Inflammatory macrophage treated with lipopolysaccharide for 4 hours (primary cell): ENCODE results near the gene EPHA2.
"Not testable (repeated sequence)": the region's sequence is repeated elsewhere in the genome, so short reads cannot be mapped to it uniquely, and the experiment has no call there.

Source experiments
- DNase-seq: peaks from one replicate; pipeline ENCODE4 v3.0.0-alpha.2; 2020

The EPHA2 gene

DNA sequence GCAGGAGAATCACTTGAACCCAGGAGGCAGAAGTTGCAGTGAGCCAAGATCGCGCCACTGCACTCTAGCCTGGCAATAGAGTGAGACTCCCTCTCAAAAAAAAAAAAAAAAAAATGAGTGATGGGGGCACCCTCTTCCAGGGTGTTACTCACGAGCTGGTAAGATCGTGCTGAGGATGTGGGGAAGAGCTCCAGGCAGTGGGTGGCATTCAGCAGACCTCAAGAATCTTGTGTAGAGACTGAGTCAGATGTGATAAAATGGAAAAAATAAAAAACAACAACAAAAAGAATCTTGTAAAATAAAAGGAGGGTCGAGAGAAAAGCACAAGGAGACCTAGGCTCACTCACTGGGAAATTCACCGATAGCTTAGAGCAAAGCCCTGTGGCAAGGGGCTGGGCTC is 38.5 kb downstream of the EPHA2 start:
- no peak for DNase-seq

DNA sequence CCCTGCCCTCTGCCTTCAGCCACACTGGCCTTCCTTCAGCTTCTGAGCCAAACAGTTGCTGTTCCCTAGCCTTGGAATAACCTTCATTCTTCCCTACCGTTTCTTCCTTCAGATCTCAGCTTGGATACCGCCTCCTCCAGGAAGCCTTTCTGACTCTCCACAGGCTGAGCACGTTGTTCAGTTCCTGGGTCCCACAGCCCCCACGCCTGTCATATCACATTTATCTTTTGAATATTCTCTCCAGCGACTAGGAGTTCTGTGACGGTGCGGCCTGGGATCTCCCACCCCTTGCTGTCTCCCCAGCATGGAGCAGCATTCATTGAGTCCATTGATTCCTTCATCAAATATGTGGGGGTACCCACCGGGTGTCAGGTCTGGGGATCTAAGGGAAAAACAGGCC is 39.2 kb downstream of the EPHA2 start:
- DNase-seq = no peak

DNA sequence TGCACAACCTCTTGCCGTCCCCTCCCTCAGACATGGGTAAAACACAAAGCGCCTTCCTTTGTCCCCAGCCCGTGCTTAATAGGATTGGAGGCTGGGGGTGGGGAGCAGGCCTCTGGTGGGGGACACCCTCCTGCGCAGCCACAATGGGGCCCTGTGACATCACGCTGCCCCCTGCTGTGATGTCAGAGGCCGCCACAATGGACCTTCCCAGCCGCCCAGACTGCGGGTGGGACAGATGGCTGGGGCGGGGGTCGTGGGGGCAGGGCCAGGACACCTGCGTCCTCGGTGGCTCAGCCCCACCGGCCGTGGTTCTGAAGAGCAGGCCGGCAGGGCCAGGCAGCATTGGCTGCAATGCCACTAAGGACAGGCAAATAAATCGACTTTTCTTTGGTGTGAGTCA is 39.9 kb downstream of the EPHA2 start:
- DNase-seq = no peak

DNA sequence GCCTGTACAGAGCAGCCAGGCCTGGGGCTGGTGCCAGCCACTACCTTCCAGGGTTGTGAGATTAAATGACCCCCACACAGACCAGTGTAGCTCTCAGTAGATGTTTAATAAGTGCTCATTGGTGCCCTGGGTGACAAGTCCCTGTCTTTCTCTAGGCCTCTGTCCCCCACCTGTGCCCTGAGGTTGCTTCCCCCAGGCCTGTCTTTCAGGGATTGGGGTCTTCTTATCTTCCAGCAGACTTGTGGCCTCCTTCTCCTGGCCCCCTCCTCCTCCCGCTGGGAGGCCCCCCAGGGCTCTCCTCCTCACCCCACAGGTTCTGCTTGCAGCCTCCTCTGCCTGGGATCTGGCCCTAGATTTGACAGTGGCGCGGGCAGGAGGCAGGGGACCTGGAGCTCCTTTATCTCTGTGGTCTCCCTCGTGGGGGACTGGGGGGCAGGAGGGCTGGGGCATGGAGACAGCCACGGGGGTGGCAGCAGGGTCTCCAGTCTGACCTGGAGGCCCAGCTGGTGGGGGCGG is 40.3 kb downstream of the EPHA2 start:
- no peak for DNase-seq

DNA sequence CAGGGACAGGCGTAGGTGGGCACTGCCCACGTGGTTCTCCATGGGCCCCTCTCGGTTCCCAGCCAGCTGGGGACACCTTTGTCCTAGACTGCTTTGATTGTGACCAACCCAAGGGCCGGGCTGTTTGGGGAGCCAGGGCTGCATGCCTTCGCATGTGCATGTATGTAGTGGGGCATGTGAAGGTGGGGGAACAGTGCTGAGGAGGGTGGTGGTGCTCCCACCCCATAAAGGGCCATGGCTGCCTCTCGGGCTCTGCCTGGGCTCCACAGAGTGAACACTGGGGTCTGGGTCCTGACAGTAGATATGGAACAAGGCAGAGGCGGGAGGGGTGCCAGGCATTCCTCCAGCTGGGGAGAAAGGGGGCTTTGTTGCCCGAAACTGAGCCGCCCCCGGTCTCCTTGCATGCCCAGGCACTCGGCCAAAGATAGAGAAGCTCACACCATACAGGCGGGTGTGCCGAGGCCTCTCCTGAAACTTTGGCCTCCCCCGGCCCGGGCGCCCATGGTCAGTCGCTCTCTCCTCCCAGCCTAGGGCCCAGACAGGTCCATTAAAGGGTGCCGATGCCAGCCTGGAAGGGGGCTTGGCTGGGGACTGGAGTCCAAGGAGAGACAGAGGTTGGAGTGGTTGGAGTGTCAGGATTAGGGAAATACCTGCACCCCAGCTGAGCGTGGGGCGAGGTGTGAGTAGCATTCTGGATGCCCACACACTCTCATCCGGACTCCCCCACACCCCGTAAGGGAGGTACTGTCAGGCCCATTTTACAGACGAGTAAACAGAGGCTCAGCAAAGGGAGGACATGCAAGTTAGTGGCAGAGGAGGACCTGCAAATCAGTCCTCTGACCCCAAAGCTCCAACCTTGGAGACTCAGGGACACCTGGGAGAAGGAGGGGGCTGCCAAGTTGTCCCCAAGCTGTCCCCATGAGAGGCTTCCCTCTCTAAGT is 41.1 kb downstream of the EPHA2 start:
- DNase-seq = no peak

DNA sequence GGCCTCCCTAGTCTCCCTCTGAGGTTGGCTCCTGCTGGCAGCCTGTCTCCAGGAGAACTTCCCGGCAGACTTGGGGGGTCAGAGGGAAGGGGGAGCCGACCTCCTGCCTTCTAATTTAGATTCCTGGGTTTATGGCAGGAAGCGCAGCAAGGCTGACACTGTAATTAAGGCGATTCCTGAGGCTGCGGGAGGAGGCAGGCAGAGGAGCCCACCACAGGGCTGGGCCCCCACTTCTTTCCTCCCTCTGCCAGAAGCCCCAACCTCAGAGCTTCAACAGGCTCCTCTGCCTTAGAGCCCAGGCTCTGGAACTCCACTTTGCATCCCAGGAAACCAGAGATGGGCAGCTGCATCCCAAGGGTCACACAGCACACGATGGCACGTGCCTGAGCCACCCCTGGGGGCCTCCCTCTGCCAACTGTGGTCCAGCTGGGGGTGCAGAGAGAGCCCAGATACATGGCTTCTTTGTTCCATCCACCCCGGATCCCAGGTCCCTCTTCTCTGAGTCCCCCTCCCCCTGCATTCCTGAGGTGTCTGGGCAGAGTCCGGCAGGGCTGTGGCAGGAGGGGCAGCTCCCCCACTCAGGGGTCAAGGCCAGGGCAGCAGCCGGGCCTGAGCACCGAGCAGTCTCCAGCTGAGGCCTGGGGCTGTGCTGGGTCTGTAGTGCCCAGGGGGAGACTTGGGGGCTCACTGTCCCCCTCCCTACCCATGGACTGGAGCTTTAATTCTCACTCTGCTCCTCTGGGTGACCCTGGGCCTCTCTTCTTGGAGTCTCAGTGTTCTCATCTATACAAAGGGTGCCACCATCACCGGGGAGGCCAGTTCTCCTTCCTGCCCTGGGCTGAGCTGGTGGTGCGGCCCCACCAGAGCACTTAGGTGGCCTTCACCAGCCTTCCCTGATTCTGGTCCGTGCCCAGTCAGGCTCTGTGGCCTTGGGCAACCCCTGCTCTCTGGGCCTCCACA is 43.0 kb downstream of the EPHA2 start:
- no peak for DNase-seq

DNA sequence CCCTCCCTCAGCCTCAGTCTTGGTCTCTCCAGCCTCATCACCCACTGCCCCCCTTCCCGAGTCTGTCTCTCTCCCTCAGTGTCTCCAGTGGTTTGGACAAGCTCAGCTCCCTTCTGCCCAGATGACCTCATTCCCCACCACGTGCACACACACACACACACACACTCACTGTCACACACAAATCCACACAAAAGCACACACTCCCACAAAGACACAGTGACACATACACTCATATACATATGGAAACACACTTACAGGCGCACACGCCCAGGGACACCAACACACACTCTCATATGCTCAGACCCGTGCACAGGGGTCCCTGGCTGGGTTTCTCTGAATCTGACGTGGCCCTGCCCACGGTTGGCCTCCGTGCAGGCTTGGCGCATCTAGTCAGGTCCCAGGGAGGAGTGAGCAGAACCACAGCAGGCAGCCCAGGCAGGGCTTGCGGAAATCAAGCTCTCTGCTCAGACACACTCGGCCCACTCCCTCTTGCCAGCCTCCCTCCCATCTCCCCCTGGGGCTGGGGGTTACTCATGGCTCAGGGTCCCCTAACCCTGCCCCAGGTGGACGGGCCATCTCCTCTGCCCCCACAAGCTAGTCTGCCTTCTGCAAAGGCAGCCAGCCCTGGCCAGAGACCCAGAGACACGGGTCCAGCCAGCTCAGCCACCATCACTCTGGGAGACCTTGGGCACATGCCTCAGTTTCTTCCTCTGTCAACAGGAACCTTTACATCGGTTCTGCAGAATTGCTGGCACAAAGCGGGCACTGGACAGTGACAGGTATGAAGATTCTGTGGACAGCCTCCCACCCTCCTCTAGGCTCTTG is 43.9 kb downstream of the EPHA2 start:
- DNase-seq = no peak

DNA sequence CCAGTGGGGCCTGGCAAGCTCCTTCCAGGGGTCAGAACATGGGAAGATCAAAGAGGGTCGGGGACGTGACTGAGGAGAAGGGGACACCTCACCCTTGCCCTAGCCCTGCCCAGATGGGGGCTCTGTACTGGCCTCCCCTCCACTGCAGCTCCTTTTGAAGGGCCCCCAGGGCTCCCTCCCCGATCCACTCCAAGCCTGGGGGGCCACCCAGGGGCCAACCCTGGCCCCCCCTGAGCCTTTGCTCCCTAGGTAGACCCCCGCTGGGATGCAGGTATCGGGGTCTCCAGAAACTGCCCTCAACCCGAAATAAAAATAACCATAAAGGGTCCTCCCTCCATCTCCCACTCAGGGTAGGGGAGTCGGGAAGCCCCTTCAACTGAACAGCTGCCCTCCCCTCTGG is 45.0 kb downstream of the EPHA2 start:
- DNase-seq = no peak

DNA sequence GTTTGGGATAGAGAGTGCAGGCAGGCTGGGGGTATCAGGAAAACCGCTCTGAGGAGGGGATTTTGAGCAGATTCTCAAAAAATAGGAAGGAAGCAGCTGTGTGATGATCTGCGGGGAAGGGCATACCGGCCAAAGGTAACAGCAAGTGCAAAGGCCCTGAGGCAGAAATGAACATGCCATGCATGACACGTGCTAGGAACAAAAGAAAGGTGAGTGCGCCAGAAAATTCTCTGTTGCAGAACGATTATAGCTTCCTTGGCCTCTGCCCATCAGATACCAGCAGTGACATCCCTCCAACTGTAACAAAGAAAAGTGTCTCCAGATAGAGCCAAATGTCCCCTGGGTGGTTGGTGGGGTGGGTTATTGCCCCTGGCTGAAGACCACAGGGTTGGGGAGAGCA is 45.4 kb downstream of the EPHA2 start:
- no peak for DNase-seq

DNA sequence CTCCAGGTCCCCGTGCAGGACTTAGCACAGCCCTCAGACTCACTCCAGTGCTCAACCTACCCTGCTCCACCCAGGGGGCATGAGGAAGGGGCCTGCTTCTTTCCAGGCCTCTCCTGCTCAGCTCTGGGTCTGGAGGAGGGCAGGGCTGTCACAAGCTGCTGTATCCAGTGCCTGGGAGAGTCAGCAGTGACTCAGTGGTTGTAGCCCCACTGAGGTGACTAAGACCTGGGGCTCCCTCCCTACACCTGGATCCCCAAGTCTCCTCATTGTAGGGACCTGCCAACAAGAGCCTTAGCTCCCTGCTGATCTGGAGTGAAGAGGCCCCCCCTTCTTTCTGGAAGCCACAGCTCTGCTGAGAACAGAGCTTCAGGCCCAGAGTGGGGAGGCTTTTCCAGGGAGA is 46.3 kb downstream of the EPHA2 start:
- DNase-seq = no peak

DNA sequence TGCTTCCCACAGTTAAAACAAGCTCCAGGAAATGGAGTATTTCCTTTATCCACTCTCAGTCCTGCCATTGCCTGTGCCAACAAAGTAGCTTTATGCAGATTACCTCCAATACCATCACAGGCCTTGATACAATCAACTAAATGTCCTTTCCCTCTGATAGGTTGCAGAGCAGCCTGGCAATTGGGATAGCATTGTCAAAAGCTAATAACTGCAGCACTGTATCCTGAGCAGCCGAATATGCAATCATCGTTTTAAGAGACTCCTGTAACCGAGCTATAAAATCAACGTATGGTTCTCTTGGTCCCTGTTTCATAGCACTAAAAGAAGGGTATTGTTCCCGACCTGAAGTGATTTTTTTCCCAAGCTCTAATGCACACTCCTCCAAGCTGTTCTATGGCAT is 48.8 kb downstream of the EPHA2 start:
- DNase-seq = not testable (repeated sequence)

DNA sequence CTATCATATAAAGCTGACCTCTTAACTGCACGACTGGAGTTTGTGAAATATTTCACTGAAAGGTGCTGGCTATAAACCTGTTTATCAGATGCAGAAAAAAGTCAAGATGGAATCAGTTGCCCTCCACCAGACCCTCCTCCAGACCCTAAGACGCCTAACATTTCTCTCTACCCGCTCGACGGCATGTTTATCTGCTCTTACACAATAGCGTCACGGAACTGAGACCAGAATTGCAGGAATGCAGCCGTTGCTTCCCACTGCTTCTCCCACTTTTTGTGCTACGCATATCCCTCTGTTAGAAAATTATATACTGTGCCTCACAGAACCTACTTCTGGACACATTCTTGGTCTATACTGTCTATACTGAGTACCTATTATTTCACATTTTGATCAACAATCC is 54.2 kb downstream of the EPHA2 start:
- DNase-seq = no peak

DNA sequence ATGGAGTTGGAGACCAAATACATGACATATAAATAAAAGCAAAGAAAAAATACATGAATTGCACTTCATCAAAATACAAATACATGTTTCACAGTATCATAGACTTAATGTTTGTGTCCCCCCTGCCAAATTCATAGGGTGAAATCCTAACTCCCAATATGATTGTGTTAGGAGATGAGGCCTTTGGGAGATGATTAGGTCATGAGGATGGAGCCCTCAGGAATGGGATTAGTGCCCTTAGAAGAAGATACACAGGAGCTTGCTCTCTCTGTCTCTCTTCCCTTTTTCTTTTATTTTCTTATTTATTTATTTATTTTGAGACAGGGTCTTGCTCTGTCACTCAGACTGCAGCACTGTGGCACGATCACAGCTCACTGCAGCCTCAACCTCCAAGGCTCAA is 56.5 kb downstream of the EPHA2 start:
- no peak for DNase-seq

DNA sequence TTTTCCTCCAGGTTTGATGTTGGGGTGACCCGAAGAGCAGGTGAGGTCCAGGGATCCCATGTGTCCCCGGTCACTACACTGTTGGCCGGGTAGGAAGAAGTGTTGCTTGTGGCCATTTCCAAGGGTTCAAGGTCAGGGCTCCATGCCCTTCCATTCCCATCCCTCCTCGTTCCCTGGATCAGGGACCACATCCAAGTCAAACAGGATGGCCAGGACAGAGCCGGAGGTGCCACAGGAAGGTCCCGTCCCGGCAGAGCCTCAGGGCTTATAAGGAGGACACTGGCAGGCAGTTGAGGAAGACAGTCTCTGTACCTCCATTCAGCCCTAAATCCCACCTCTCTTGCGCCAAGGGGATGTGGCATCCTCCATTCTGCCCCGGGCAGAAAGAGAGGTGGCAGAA is 60.4 kb downstream of the EPHA2 start:
- DNase-seq = no peak

DNA sequence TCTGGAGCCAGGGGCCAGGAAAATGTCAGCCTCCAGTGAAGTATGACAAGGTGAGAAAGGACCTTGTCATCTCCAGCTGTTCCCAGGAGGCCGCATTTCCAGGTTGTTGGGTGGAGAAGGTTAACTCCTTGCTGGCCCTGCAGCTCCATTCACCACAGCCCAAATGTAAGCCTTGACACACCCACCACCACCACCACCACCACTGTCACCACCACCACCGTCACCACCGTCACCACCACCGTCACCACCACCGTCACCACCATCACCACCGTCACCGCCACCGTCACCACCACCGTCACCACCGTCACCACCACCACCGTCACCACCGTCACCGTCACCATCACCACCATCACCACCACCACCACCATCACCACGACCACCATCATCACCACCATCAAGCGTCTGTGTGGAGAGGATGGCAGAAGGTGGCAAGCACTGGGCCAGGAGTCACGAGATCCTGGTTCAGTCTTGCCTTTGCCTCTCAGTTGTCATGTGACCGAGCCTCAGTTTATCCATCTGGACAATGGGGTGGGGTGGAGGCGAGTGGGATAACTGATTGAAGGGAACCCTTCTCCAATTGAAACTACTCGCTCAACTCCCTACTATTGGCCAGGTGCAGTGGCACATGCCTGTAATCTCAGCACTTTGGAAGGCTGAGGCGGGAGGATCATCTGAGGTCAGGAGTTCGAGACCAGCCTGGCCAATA is 61.3 kb downstream of the EPHA2 start:
- no peak for DNase-seq

DNA sequence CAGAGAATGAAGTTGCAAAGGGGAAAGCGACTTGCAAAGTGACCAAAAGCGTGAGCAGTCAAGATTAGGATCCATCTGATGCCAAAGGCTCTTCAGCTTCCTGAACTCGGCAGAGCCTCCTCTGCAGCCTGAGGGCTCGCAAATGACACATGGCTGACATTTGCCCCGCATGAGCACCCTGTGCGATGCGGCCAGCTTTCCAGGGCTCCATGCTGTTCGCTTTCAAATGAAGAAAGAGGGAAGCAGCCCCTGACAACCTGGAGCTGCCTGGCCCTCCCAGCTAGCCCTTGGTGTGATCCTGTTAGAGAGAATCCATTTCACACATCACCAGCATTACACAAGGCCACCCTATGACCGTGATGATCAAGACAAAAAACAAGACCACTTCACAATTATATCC is 62.3 kb downstream of the EPHA2 start:
- no peak for DNase-seq

DNA sequence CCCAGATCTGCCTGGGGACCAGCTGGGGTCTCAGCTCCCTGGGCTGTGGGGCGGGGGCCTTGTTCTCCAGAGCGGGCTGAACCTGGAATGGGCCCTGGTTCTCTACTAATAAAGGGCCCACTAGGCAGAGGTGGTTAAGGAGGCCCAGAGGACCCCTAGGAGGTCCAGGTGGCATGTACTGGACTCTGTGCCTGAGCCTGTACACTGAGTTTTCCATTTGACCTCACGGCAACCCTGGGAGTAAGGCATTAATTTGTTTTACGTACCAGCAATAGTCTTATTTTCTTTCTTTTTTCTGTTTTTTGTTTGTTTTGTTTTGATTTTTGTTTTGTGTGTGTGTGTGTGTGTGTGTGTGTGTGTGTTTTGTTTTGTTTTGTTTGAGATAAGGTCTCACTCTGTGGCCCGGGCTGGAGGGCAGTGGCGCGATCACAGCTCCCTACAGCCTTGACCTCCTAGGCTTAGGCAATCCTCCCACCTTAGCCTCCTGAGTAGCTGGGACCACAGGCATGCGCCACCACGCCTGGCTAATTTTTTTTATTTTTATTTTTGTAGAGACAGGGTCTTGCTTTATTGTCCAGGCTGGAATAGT is 62.9 kb downstream of the EPHA2 start:
- no peak for DNase-seq

DNA sequence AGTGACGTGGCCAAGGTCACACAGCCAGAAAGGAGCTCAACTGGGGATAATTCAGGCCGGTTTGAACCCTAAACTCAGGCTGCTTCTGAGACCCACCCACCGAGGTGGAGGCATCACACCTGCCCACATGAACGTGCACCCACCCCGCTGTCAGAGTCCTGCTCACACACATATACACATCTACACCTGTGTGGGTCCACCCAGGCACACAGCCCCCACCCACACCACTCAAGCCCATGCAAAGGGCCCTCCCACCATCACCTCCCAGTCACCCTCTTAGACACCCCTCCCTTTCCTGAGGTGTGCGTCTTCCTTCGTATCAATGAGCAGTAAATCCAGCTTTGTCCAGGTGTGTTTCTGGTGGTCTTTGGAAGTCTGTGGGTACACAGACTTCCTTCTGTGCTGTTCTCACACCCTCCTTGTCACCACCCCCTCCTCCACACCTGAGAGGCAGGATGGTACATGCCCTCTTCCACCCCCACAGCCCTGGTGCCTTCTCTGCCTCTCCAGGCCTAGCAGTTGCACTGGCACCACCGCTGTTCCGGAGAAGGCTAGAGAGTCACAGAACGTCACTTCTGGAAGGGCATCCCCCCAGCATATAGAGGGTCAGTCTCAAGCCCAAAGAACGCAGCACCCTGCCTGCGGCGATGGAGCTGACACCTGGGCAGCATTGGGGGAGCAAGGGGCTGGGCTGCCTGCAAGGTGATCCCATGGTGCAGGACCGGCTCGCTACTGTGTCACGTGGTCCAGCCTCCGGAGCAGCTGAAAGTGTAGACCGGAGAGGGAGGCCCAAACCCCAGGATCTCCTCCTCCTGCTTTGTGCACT is 63.6 kb downstream of the EPHA2 start:
- no peak for DNase-seq

DNA sequence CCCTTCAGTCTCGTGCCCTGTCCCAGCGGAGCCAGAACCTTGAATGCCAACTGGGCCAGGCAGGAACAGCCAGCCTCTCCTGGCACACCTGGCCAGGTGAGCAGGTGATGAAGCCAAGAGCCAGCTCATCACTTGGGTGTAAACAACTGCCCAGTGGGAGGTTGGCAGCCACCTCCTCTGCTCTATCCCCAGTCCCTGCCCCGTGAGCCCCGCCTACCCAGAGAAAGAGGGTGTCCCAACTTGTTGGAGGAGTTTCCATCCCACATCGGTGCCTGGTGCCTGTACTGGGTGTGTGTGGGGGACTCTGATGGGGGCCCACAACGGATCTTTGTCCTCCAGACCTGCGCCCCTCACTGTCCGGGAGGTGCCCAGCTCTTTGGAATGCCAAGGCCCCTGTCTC is 64.6 kb downstream of the EPHA2 start:
- no peak for DNase-seq

DNA sequence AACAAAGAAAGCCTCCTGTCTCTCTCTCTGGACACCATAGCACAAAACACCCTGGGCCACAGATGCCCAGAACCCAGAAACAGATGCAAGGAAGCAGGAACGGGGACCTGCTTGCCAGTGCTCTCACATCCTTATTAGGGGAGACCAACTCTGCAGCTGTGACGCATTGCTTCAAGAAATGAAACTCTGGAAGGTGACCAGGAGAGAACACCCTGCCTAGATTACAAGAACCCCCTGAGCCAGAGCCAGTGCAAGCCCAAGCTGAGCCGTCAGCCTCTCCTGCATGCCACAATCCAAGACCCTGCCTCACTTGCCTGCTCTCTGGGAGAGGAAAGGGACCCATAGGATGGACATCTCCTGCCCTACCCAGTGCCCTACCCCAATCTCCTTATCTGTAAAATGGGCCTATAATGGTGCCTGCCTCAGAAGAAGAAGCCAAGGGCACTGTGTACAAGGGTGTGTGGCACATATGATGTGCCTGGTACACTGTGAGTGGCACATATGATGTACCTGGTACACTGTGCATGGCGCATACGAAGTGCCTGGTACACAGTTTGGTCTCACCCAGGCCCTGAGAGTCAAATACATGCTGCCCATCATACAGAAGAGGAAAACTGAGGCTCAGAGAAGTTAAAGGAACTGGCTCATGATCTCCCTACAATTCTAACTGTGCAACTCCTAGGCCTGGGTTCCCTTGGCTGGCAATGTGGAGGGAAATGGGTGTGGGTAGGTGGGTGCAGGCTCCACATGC is 65.6 kb downstream of the EPHA2 start:
- no peak for DNase-seq
